ENCODE data around the gene HLF. TPM values are rescaled to one million over a fixed set of nuclear protein-coding genes. Genes with fewer than 3 reads are reported as not detected.

Gene HLF
- total RNA-seq, 1 experiment from 2014 or later, result 1.5 TPM

DNA sequence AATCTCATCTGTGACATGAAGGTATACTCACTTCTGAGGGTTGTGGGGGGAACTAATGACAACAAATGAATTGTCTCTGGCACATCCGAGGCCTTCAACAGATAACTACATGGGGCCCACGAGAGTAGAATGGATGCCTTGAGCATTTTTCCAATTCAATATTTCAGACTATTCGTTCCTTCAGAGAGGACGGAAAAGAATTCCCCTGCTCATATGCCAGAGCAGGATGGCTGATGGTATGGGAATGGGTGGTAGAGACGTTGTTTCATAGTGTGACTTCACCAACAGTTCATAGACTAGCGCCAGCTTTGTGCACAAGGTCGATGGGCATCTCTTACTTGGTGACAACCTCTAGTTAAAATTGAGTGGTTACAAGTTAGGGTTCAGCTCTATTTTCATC lies 61.3 kb downstream of the HLF start (continued):
- TF ChIP-seq, protein P1, sequence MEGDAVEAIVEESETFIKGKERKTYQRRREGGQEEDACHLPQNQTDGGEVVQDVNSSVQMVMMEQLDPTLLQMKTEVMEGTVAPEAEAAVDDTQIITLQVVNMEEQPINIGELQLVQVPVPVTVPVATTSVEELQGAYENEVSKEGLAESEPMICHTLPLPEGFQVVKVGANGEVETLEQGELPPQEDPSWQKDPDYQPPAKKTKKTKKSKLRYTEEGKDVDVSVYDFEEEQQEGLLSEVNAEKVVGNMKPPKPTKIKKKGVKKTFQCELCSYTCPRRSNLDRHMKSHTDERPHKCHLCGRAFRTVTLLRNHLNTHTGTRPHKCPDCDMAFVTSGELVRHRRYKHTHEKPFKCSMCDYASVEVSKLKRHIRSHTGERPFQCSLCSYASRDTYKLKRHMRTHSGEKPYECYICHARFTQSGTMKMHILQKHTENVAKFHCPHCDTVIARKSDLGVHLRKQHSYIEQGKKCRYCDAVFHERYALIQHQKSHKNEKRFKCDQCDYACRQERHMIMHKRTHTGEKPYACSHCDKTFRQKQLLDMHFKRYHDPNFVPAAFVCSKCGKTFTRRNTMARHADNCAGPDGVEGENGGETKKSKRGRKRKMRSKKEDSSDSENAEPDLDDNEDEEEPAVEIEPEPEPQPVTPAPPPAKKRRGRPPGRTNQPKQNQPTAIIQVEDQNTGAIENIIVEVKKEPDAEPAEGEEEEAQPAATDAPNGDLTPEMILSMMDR (IDR thresholded peaks at IDR 0.05 in 2 of 3, conservative IDR thresholded peaks at IDR 0.05 in 1 of 3; ENCODE audit: borderline replicate concordance in 1 of 3, insufficient read depth in 1 of 3, low read depth in 2 of 3, low read length in 2 of 3), result no peak
- no peak for TF ChIP-seq YY1 (IDR thresholded peaks at IDR 0.05; ENCODE audit: extremely low read depth, insufficient replicate concordance, low read depth, low read length)
- TF ChIP-seq, protein P2, sequence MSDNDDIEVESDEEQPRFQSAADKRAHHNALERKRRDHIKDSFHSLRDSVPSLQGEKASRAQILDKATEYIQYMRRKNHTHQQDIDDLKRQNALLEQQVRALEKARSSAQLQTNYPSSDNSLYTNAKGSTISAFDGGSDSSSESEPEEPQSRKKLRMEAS (IDR thresholded peaks at IDR 0.05), result no peak

DNA sequence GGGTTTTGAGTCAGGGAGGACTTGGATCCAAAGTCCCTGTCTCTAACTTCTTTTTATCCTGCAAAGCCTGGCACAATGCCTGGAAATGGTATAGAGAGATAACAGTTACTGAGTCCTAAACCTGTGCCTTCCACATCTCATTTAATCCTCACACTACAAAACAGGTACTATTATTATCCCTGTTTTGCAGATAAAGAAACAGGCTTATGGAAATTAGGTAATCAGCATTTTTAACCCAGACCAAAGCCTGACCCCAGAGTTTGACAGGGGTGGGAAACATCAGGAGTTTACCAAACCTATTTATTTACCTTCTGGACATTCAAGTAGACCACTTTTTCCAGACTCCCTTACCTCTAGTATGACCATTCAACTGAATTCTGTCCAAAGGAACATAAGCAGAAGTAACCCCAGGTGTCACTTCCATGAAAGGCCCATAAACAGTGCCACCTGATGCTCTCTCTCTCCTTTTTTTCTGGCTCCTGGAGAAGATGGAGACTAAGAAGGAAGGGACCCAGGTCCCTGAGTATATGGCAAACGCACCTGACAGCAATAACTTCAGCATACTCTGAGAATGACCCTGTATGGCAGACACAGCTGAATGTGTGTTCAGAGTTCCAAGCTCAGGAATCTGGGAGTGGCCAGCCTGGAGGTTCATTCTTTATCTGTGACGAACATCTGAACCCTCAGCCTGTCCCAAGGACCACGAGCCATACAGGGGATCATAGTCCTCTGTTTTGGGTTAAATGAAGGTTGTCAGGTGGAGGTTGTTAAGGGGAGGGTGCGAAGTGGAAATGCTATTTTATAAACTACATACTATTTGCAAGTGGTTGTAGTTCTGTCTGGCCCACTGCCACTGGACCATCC lies 62.7 kb downstream of the HLF start:
- Histone ChIP-seq H3K27me3 (ENCODE audit: insufficient read depth, low read length) (no peaks in the 10 kb centered on the region), H2AFZ (ENCODE audit: low read depth, low read length, poor library complexity, severe bottlenecking) (no peak overlapping the region), H3K9me3 (ENCODE audit: control insufficient read depth in 1 of 2, insufficient read depth in 1 of 2, low read depth in 1 of 2, low read length in 2 of 2) (no peaks in the 10 kb centered on the region), H3K9ac (ENCODE audit: low read length) (no peak overlapping the region), H3K27ac (ENCODE audit: low read depth, low read length) (no peak overlapping the region), H3K4me3 (replicated peaks in 1 of 2; ENCODE audit: low read depth in 1 of 2, low read length in 2 of 2) (no peak overlapping the region), H3K4me1 (ENCODE audit: control insufficient read depth in 1 of 2, insufficient read depth in 2 of 2, low read length in 2 of 2) (peaks cover 0 to 3% of the 10 kb centered on the region in 2 experiments; a peak in 1 of 4 replicates), H3K9me2 (ENCODE audit: insufficient read depth) (no peaks in the 10 kb centered on the region; the same call in 1 of the 2 replicates), H3K79me2 (ENCODE audit: insufficient read depth, low read length) (no peaks in the 10 kb centered on the region), H3K4me2 (ENCODE audit: low read length) (no peak overlapping the region), H3K36me3 (ENCODE audit: control insufficient read depth in 1 of 2, insufficient read depth in 2 of 2, low read length in 2 of 2) (no peaks in the 10 kb centered on the region), H4K20me1 (ENCODE audit: insufficient read depth) (no peaks in the 10 kb centered on the region)
- intact Hi-C loops (cut with micrococcal nuclease), result no loop called here
- no TSS peak for BruUV-seq (replicated peaks)
- ChIA-PET RAD21 (ENCODE audit: low non-redundant PET in 1 of 2, low total read pairs in 2 of 2, uncharacterized antibody in 2 of 2, unreplicated experiment in 2 of 2) (no interaction called here), CTCF (no interaction called here), POLR2A (no interaction called here)
- ATAC-seq (no peak), DNase-seq (ENCODE audit: low read depth, low spot score) (no peak)
- TF ChIP-seq, protein P2 (IDR thresholded peaks at IDR 0.05), result no peak
- TF ChIP-seq, protein P3, sequence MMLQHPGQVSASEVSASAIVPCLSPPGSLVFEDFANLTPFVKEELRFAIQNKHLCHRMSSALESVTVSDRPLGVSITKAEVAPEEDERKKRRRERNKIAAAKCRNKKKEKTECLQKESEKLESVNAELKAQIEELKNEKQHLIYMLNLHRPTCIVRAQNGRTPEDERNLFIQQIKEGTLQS (IDR thresholded peaks at IDR 0.05), result no peak
- TF ChIP-seq ZNF274 (IDR thresholded peaks at IDR 0.05; ENCODE audit: low read depth, low read length), result no peak
- no peak for TF ChIP-seq CBX3 (IDR thresholded peaks at IDR 0.05; ENCODE audit: low read depth)
- TF ChIP-seq, protein P4, sequence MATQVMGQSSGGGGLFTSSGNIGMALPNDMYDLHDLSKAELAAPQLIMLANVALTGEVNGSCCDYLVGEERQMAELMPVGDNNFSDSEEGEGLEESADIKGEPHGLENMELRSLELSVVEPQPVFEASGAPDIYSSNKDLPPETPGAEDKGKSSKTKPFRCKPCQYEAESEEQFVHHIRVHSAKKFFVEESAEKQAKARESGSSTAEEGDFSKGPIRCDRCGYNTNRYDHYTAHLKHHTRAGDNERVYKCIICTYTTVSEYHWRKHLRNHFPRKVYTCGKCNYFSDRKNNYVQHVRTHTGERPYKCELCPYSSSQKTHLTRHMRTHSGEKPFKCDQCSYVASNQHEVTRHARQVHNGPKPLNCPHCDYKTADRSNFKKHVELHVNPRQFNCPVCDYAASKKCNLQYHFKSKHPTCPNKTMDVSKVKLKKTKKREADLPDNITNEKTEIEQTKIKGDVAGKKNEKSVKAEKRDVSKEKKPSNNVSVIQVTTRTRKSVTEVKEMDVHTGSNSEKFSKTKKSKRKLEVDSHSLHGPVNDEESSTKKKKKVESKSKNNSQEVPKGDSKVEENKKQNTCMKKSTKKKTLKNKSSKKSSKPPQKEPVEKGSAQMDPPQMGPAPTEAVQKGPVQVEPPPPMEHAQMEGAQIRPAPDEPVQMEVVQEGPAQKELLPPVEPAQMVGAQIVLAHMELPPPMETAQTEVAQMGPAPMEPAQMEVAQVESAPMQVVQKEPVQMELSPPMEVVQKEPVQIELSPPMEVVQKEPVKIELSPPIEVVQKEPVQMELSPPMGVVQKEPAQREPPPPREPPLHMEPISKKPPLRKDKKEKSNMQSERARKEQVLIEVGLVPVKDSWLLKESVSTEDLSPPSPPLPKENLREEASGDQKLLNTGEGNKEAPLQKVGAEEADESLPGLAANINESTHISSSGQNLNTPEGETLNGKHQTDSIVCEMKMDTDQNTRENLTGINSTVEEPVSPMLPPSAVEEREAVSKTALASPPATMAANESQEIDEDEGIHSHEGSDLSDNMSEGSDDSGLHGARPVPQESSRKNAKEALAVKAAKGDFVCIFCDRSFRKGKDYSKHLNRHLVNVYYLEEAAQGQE (IDR thresholded peaks at IDR 0.05; ENCODE audit: low read depth), result no peak
- TF ChIP-seq EZH2 (IDR thresholded peaks at IDR 0.05), result no peak
- TF ChIP-seq YY1 (IDR thresholded peaks at IDR 0.05; ENCODE audit: extremely low read depth, insufficient replicate concordance, low read depth, low read length), result no peak
- no peak for TF ChIP-seq FOSL1 (IDR thresholded peaks at IDR 0.05; ENCODE audit: low read depth)
- TF ChIP-seq ELF1 (IDR thresholded peaks at IDR 0.05; ENCODE audit: borderline replicate concordance, low read depth), result no peak
- no peak for TF ChIP-seq EGR1 (IDR thresholded peaks at IDR 0.05; ENCODE audit: low read depth)
- no peak for TF ChIP-seq RAD21 (IDR thresholded peaks at IDR 0.05; ENCODE audit: low read depth)
- TF ChIP-seq POLR2AphosphoS5 (IDR thresholded peaks at IDR 0.05; ENCODE audit: low read depth, low read length), result no peak
- TF ChIP-seq ZFX (IDR thresholded peaks at IDR 0.05), result no peak
- no peak for TF ChIP-seq SRF (IDR thresholded peaks at IDR 0.05; ENCODE audit: low read depth)
- TF ChIP-seq CEBPB (IDR thresholded peaks at IDR 0.05; ENCODE audit: low read depth), result no peak
- no peak for TF ChIP-seq POLR2A (IDR thresholded peaks at IDR 0.05; ENCODE audit: borderline replicate concordance, extremely low read depth, insufficient read depth, insufficient read length)
- TF ChIP-seq EZH2phosphoT487 (IDR thresholded peaks at IDR 0.05; ENCODE audit: borderline replicate concordance), result no peak

Data from HCT116 (cell line).